Spinal cord (tissue), 10 donors: ENCODE measurements around the gene GPC6. TPM values are rescaled to one million over a fixed set of nuclear protein-coding genes. Genes with fewer than 3 reads are reported as not detected.

Experiments used
- DNase-seq, 6 donors: peaks; one replicate each; pipeline versions ENCODE4 v3.0.0 to v3.0.0-alpha.2; 2013 to 2015; ENCODE audit warnings: low spot score in 6 of 6, low read depth in 4 of 6
- H3K27ac ChIP-seq: one replicate; pipeline ENCODE4 v1.5.1; 2013; ENCODE audit warnings: low read depth, low read length, control low read depth
- H3K27me3 ChIP-seq: one replicate; pipeline ENCODE4 v1.6.1; 2013; ENCODE audit warnings: low read length; ENCODE audit not compliant: control insufficient read depth, insufficient read depth
- H3K36me3 ChIP-seq: one replicate; pipeline ENCODE4 v1.6.1; 2013; ENCODE audit warnings: low read length; ENCODE audit not compliant: control insufficient read depth, insufficient read depth
- H3K4me1 ChIP-seq: one replicate; pipeline ENCODE4 v1.6.1; 2013; ENCODE audit warnings: low read length; ENCODE audit not compliant: control insufficient read depth, insufficient read depth
- H3K4me3 ChIP-seq: one replicate; pipeline ENCODE4 v1.5.1; 2013; ENCODE audit warnings: low read depth, low read length, control low read depth
- H3K9me3 ChIP-seq: one replicate; pipeline ENCODE4 v1.6.1; 2013; ENCODE audit warnings: low read length; ENCODE audit not compliant: control insufficient read depth, insufficient read depth
- WGBS: methylation state at CpG from one replicate; pipeline ENCODE4 v1.1.5; 2013; ENCODE audit warnings: missing lambda C conversion rate; ENCODE audit not compliant: insufficient coverage; 5-methylcytosine and 5-hydroxymethylcytosine counted together
- polyA plus RNA-seq, 2 donors: library from polyadenylated mRNA; unstranded; fragments of 120-200 nt; gene quantifications; one replicate each; pipeline ENCODE4 v1.2.1, GENCODE V29; 2013; ENCODE audit not compliant: insufficient read length in 2 of 2
- total RNA-seq, 2 donors: library from RNA; depleted of rRNA in 1 of 2; stranded (reverse); fragments of 120-200 nt in 1 of 2; fragments of >200 nt in 1 of 2; gene quantifications; one replicate each; pipeline versions ENCODE4 v1.2.3 to v1.2.4, GENCODE V29; 2013 to 2014
- donor health status: healthy.

The GPC6 gene
- total and polyA plus RNA-seq, 4 donors, result 19.8 to 109 (median 46.0) TPM

- no CpG with 5 or more reads among the region's 2 CpGs for WGBS
- Histone ChIP-seq H3K36me3 (no peaks in the 10 kb centered on the region), H3K27ac (no peak overlapping the region), H3K4me3 (no peak overlapping the region), H3K27me3 (no peaks in the 10 kb centered on the region), H3K9me3 (no peaks in the 10 kb centered on the region), H3K4me1 (no peaks in the 10 kb centered on the region)
- no peak for DNase-seq
Observed at GRCh38 chr13:94129490-94129894, 902.9 kb downstream of the GPC6 start.

- Histone ChIP-seq H3K9me3 (no peaks in the 10 kb centered on the region), H3K4me3 (no peak overlapping the region), H3K27ac (no peak overlapping the region), H3K4me1 (no peaks in the 10 kb centered on the region), H3K36me3 (no peaks in the 10 kb centered on the region), H3K27me3 (no peaks in the 10 kb centered on the region)
- 95% methylated on average over 3 of the region's 4 CpGs for WGBS
- DNase-seq, result no peak
Observed at GRCh38 chr13:94138831-94139230, 912.2 kb downstream of the GPC6 start.

GRCh38 chr13:94139393-94139995, 912.9 kb downstream of the GPC6 start:
- Histone ChIP-seq H3K36me3 (no peaks in the 10 kb centered on the region), H3K27ac (no peak overlapping the region), H3K4me3 (no peak overlapping the region), H3K4me1 (no peaks in the 10 kb centered on the region), H3K27me3 (no peaks in the 10 kb centered on the region), H3K9me3 (no peaks in the 10 kb centered on the region)
- WGBS, result no CpG with 5 or more reads among the region's 1 CpG
- no peak for DNase-seq

- H3K27ac ChIP-seq, result no peak overlapping the region
- no peak overlapping the region for H3K4me3 ChIP-seq
- no peaks in the 10 kb centered on the region for H3K27me3 ChIP-seq
- H3K9me3 ChIP-seq, result no peaks in the 10 kb centered on the region
- H3K36me3 ChIP-seq, result no peaks in the 10 kb centered on the region
- WGBS, result no CpG with 5 or more reads among the region's 2 CpGs
- H3K4me1 ChIP-seq, result no peaks in the 10 kb centered on the region
- DNase-seq, result no peak
Observed at GRCh38 chr13:94140027-94140426, 913.4 kb downstream of the GPC6 start.

- DNase-seq, result peak in 2 of 6 donors; percentile 55
- WGBS, result 29% methylated on average over 1 of the region's 2 CpGs
- no peaks in the 10 kb centered on the region for H3K9me3 ChIP-seq
Observed at GRCh38 chr13:94140511-94140910, 913.9 kb downstream of the GPC6 start.

GRCh38 chr13:94143624-94144350, 917.2 kb downstream of the GPC6 start:
- no peaks in the 10 kb centered on the region for H3K36me3 ChIP-seq
- no peaks in the 10 kb centered on the region for H3K4me1 ChIP-seq
- no peaks in the 10 kb centered on the region for H3K9me3 ChIP-seq
- 52% methylated on average over 3 of the region's 11 CpGs for WGBS
- no peak overlapping the region for H3K27ac ChIP-seq
- no peak overlapping the region for H3K4me3 ChIP-seq
- DNase-seq, result no peak
- no peaks in the 10 kb centered on the region for H3K27me3 ChIP-seq

More at GRCh38 chr13:94140511-94140910, 913.9 kb downstream of the GPC6 start:
- H3K27me3 ChIP-seq, result no peaks in the 10 kb centered on the region
- H3K36me3 ChIP-seq, result no peaks in the 10 kb centered on the region
- H3K4me1 ChIP-seq, result no peaks in the 10 kb centered on the region
- H3K4me3 ChIP-seq, result no peak overlapping the region
- H3K27ac ChIP-seq, result no peak overlapping the region

- no peak overlapping the region for H3K27ac ChIP-seq
- H3K9me3 ChIP-seq, result no peaks in the 10 kb centered on the region
- no peak overlapping the region for H3K4me3 ChIP-seq
- WGBS, result no CpG with 5 or more reads among the region's 2 CpGs
- DNase-seq, result no peak
- no peaks in the 10 kb centered on the region for H3K36me3 ChIP-seq
- H3K27me3 ChIP-seq, result no peaks in the 10 kb centered on the region
- no peaks in the 10 kb centered on the region for H3K4me1 ChIP-seq
Observed at GRCh38 chr13:94145966-94146365, 919.4 kb downstream of the GPC6 start.

GRCh38 chr13:94153586-94153985, 927.0 kb downstream of the GPC6 start:
- H3K4me1 ChIP-seq, result no peaks in the 10 kb centered on the region
- WGBS, result 100% methylated on average over 1 of the region's 2 CpGs
- H3K4me3 ChIP-seq, result no peak overlapping the region
- no peaks in the 10 kb centered on the region for H3K27me3 ChIP-seq
- H3K36me3 ChIP-seq, result no peaks in the 10 kb centered on the region
- no peaks in the 10 kb centered on the region for H3K9me3 ChIP-seq
- no peak overlapping the region for H3K27ac ChIP-seq
- no peak for DNase-seq

- WGBS, result 50% methylated on average over 1 of the region's 2 CpGs
- no peaks in the 10 kb centered on the region for H3K4me1 ChIP-seq
- H3K27ac ChIP-seq, result no peak overlapping the region
- no peaks in the 10 kb centered on the region for H3K27me3 ChIP-seq
- H3K36me3 ChIP-seq, result no peaks in the 10 kb centered on the region
- H3K4me3 ChIP-seq, result no peak overlapping the region
- no peaks in the 10 kb centered on the region for H3K9me3 ChIP-seq
- peak in 4 of 6 donors; percentile 19 to 70 (median 47) for DNase-seq
Observed at GRCh38 chr13:94154367-94154766, 927.8 kb downstream of the GPC6 start.

- Histone ChIP-seq H3K36me3 (no peaks in the 10 kb centered on the region), H3K27ac (no peak overlapping the region), H3K9me3 (peaks cover 1% of the 10 kb centered on the region), H3K4me3 (no peak overlapping the region), H3K27me3 (no peaks in the 10 kb centered on the region), H3K4me1 (no peaks in the 10 kb centered on the region)
- WGBS, result 60% methylated on average over 1 of the region's 2 CpGs
- DNase-seq, result peak in 1 of 6 donors; percentile 63
Observed at GRCh38 chr13:94157705-94158218, 931.2 kb downstream of the GPC6 start.
